ENCODE results near the gene NUDT16L1. TPM values are rescaled to one million over a fixed set of nuclear protein-coding genes. Genes with fewer than 3 reads are reported as not detected.
A peak's percentile ranks its signal among the peaks of the same experiment; 100 is the strongest.

Gene NUDT16L1
- total and polyA plus RNA-seq, 9 of the 15 experiments (the other 6 are each of a cell fraction or from before 2014, with no cell fraction given): 1.4 to 37.6 (median 13.7) TPM

- TF ChIP-seq E2F6 (IDR thresholded peaks at IDR 0.05; ENCODE audit: borderline replicate concordance in 1 of 2, extremely low read depth in 1 of 2, insufficient read depth in 1 of 2, insufficient read length in 1 of 2, low read depth in 1 of 2, low read length in 1 of 2, poor library complexity in 1 of 2, severe bottlenecking in 1 of 2) (peak in 1 of 2 experiments; percentile 38), AFF4 (CRISPR knock-in tag; IDR thresholded peaks at IDR 0.05) (no peak), SREBF1 (IDR thresholded peaks at IDR 0.05; ENCODE audit: borderline replicate concordance, low read depth, low read length) (no peak), ZZZ3 (IDR thresholded peaks at IDR 0.05) (no peak), STAT5A (IDR thresholded peaks at IDR 0.05; ENCODE audit: borderline replicate concordance, low read length) (no peak), XRCC3 (IDR thresholded peaks at IDR 0.05) (no peak), NEUROD1 (IDR thresholded peaks at IDR 0.05; ENCODE audit: borderline replicate concordance, low read depth, low read length, partially characterized antibody) (no peak), ZNF232 (CRISPR knock-in tag; IDR thresholded peaks at IDR 0.05) (no peak), ZNF140 (CRISPR knock-in tag; IDR thresholded peaks at IDR 0.05) (no peak)
- TF ChIP-seq, protein P1, sequence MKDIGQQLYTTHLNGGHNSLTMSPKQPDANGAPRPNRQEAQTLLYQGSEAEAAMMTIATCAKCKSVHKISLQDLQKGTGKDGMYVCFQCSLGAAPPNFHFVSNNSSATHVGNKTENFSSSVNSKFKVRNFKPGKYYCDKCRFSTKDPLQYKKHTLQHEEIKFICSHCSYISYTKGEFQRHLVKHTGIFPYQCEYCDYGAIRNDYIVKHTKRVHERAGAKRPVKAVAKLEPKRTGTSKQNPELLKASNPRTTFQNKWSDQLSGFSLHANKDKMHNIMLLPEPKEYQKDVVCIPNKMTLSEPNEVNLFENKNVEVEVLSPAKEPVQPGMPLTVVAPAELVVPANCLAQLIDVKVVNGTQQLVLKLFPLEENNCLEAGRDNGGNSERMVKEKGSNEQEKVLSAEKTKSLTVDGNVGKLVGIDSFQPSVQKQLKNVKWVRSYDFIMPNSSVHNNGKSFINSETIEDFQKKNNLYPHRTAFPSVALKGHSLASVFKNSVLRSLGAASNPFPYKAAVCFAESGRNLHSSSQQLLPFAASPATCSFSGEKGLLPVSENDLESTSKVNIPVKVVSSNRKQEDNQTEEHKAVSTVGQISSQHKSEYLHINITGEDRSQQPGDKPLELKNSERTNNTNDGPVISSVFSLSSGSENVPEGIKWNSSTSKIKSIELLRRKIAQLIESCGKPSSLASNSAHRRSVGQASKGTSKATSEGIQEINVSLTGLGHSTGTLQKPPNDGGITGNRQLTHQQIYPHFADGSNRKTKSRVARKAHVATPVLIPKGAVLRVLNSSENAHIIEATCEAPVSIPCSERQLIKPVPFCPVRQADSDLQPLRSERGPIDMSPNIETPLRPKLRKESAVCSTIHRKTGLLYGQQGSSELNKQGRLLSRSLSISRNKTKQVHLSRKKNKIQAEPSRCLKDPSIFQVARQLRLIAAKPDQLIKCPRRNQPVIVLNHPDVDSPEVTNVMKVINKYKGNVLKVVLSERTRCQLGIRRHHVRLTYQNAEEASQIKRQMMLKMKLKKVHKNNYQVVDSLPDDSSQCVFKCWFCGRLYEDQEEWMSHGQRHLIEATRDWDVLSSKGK (CRISPR knock-in tag; IDR thresholded peaks at IDR 0.05): no peak
- TF ChIP-seq, protein P2, sequence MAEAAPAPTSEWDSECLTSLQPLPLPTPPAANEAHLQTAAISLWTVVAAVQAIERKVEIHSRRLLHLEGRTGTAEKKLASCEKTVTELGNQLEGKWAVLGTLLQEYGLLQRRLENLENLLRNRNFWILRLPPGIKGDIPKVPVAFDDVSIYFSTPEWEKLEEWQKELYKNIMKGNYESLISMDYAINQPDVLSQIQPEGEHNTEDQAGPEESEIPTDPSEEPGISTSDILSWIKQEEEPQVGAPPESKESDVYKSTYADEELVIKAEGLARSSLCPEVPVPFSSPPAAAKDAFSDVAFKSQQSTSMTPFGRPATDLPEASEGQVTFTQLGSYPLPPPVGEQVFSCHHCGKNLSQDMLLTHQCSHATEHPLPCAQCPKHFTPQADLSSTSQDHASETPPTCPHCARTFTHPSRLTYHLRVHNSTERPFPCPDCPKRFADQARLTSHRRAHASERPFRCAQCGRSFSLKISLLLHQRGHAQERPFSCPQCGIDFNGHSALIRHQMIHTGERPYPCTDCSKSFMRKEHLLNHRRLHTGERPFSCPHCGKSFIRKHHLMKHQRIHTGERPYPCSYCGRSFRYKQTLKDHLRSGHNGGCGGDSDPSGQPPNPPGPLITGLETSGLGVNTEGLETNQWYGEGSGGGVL (CRISPR knock-in tag; IDR thresholded peaks at IDR 0.05): no peak
- TF ChIP-seq, protein P3, sequence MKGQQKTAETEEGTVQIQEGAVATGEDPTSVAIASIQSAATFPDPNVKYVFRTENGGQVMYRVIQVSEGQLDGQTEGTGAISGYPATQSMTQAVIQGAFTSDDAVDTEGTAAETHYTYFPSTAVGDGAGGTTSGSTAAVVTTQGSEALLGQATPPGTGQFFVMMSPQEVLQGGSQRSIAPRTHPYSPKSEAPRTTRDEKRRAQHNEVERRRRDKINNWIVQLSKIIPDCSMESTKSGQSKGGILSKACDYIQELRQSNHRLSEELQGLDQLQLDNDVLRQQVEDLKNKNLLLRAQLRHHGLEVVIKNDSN (CRISPR knock-in tag; IDR thresholded peaks at IDR 0.05): no peak
- TF ChIP-seq, protein P4, sequence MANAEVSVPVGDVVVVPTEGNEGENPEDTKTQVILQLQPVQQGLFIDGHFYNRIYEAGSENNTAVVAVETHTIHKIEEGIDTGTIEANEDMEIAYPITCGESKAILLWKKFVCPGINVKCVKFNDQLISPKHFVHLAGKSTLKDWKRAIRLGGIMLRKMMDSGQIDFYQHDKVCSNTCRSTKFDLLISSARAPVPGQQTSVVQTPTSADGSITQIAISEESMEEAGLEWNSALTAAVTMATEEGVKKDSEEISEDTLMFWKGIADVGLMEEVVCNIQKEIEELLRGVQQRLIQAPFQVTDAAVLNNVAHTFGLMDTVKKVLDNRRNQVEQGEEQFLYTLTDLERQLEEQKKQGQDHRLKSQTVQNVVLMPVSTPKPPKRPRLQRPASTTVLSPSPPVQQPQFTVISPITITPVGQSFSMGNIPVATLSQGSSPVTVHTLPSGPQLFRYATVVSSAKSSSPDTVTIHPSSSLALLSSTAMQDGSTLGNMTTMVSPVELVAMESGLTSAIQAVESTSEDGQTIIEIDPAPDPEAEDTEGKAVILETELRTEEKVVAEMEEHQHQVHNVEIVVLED (CRISPR knock-in tag; IDR thresholded peaks at IDR 0.05): peak; percentile 75
These were observed 737 bp downstream of the NUDT16L1 start (continued) for GRCh38 chr16:4693956-4694641.
